HuH-7 (cell line): Measurements from ENCODE around the gene MAEA.

Experiments
- DNase-seq: peaks from one replicate; pipeline ENCODE4 v3.0.0; 2011; ENCODE audit warnings: low spot score

Gene MAEA

DNA sequence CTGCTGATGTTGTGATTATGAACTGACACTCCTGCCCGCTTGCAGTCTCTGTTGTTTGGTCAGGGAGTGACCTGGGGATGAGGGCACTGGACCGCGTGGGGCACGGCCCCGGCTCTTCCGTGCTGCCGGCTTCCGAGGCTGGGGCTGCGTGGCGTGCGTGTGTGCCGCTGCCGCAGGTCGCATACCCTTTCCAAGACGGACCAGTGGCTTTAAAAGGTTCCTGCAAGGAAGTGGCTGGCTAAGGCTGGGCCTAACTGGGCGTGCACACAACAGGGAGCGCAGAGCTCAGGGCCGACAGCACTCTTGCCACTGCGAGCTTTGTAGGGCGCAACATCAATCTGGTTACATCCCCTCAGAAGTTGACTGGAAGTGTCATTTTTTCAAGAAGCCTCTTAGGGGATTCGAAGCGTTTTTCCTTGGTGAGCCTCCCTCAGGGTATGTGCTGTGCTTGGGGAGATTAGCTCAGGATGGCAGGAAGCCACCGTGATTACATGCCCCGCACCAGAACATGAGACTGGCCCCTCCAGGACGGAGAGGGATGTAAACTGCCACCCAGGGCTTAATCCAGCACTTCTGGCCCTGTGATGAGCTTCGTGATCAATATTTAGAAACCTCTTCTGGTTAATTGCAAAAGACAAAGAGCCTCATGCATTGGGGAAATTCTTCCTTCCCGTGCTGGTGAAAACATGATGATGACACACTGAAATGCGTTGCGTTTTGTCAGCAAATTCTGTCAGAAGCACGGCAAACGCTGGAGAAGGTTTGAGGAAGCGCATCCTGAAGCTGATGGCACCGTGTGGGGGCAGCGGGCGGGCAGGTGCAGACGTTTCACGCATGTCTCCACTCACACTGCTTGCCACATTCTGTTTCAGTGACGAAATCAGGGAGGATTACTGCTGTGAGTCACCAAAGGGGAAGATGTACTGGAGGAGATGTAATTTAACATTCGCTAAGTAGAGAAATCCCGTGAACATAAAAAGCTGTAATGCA lies 11.1 kb downstream of the MAEA start:
- DNase-seq, result no peak

DNA sequence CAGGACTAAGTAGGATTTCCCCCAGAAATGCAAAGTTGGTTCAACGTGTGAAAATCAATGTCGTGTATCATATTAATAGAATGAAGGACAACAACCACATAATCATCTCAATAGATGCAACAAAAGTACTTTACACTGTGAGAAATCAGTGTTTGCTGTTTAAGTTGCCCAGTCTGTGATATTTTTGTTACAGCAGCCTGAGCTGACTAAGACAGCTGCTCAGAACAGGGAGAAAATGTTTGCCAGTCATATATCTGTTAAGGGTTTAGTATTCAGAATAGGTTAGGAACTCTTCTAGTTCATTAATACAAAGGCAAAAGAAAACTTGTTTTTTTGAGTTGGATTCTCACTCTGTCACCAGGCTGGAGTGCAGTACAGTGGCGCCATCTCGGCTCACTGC lies 12.5 kb downstream of the MAEA start:
- DNase-seq, result no peak

DNA sequence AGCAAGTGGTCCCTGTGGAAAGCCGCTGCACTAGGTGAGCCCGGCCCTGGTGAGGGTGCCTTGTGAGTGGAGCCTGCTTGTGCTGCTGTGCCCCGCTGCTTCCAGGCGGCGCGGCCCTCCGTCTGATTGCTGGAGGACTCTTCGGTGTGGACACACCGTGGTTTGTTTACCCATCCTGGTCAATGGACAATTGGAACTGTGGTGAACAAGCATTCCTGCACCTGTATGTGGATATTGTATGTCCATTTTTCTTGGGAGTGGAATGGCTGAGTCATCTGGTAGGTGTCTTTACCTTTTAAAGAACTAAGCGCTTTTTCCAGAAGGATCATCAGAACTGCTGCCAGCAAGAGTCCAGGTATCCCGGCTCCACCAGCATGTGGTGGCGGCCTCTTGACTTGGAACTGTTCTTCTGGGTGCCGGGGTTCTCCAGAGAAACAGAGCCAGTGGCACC lies 15.6 kb downstream of the MAEA start:
- no peak for DNase-seq

DNA sequence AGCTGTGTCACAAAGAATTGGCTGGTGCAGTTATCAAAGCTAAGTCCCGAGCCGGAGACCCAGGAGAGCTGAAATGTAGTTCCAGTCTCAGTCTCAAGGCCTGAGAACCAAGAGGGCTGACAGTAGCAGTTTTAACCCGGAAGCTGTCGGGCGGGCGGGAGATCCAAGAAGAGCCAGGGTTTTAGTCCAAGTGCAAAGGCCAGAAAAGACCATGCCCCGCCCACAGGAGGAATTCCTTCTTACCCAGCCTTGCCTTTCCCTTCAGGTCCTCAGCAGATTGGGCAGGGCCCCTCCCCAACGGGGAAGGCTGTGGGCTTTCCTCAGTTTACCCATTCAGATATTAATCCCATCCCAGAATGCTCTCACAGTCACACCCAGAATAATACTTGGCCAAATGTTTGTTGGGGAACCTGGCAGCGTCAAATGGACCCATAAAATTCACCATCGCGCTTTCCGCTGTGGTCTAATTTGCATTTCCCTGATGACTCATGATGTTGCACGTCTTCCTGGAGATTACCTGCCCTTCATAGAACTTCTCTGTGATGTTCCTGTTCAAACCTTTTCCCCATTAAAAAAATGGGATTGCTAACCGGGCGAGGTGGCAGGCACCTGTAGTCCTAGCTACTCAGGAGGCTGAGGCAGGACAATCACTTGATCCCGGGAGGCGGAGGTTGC lies 16.2 kb downstream of the MAEA start:
- DNase-seq, result no peak

DNA sequence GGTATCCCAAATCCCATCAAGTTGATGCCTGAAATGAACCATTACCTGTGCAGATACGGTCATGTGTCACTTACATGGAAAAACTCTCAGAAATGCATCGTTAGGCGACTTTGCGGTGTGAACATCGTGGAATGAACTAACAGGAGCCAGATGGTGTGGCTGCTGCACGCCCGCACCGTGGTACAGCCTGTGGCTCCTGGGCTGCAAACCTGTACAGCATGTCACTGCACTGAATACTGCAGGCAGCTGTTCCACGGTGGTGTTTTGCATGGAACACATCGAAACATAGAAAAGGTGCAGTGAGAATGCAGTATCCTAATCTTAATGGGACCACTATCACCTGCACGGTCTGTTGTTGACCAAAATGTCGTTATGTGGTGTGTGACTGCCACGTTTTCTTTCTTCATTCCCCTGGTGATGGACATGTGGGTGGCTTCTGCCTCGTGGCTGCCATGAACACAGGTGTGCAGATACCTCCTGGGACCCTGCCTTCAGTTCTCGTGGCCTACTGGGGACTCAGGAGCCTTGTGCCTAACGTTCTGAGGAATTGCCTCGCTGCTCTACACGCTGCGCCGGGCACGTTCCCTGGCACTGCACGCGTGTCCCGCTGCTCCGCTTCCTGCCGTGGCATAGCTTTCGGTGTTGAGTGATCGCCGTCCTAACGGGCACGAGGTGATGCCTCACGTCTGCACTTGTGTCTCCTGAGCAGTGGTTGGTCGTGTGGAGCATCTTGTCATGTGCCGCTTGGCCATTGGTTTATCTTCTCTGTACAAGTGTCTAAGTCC lies 18.5 kb downstream of the MAEA start:
- no peak for DNase-seq

DNA sequence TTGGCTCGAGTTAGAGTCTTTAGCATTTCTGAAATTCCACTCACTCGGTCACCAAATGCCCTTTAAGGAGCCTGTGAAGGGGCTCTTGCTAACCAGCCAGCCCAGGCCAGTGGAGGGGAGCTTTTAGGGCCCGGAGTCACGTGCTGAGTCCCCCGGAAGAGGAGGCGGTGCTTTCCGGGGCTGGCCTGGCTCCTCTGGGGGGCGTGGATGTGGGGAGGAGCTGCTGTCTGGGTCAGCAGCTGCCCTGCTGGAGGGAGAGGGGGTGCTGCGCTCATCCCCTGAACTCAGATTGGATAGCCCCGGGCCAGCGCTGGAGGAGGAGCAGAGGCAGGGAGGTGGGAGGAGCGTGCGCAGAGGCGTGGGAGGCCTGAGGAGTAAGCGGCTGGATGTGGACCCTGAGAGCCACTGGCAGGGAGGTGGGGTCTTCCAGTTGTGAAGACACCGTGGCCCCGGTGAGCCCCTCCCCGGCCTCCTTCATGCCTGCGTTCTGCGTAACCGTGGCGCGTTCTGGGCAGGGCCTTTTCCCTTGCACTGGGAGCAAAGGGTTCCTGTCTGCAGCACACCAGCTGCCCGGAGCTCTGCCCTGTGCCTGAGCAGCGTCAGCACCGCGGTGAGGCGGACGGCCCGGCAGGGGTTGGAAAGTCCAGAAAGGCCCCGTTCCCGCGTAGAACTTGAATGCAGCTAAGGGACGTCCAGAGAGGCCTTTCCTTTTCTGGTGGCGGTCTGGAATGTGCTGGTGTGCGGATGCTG lies 19.7 kb downstream of the MAEA start:
- DNase-seq, result no peak

DNA sequence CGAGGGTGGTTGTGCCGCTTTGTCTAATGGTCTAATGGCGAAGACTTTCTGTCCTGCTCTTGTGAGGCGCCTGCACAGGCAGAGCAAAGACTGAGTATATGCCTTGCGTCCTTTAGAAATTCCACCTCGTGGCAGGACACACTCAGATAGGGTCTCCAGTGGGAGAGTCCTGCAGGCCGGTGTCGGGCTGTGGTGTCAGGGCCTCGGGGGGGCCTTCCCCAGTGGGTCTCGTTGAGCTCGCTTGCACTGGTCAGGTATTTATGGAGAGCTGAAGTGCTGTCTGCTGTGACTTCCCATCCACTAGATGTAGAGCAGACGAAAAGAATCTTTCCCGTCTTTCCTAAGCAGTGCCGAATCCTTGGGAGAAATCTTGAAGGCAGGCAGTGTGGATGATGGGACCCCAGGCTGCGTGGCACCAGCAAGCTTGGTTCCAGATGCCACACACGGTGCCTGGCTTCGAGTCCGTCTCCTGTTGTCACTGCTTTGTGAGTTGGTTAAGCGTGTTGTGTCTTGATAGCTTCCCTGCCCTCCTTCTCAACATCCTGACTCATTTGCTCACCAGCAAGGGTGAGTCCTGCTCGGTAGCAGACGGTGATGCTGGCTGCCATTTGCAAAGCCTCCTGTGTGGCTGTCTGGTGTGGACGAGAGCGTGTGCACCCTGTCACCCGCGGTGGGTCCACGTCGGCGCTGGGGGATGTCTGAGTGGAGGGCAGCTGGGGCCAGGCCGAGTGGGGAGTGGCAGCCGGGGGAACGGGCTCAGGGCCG lies 20.5 kb downstream of the MAEA start:
- DNase-seq, result no peak

DNA sequence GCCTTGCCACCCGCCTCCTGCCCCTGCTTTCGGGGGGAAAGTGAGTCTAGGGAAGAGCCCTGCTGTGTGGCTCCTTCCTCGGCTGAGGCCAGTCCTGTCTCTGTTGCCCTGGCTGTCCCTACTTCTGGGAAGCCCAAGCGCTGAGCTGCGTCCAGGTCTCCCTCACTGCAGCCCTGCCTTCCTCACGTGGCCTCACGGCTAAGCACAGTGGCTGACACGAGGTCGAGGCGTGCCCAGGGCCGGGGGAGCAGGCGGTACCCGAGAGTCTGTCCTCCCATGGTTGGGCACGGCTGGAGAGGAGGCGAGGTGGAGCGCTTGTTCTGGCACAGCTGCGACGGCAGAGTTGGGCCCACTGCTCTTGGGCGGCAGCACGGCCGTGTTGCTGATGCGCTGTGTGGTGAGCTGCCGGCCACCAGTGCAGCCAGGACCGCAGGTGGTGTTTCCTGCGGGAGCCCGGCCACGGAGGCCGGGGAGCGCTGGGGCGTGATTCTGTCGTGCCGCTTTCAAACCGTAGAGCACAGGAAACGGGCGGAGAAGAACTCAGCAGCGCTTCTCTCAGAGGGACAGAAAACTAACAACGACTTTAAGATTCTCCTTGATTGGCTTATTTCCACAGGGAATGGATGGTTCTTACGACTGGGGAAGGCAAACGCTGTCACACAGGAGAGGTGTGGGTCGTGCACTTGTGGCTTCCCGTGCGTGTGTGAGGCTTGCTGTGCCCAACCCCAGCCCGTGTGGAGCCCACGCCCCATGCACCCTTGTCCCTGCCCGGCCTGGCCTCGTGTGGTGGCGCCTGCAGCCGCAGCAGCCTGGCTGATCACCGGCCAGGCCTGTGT lies 21.3 kb downstream of the MAEA start:
- DNase-seq, result no peak

DNA sequence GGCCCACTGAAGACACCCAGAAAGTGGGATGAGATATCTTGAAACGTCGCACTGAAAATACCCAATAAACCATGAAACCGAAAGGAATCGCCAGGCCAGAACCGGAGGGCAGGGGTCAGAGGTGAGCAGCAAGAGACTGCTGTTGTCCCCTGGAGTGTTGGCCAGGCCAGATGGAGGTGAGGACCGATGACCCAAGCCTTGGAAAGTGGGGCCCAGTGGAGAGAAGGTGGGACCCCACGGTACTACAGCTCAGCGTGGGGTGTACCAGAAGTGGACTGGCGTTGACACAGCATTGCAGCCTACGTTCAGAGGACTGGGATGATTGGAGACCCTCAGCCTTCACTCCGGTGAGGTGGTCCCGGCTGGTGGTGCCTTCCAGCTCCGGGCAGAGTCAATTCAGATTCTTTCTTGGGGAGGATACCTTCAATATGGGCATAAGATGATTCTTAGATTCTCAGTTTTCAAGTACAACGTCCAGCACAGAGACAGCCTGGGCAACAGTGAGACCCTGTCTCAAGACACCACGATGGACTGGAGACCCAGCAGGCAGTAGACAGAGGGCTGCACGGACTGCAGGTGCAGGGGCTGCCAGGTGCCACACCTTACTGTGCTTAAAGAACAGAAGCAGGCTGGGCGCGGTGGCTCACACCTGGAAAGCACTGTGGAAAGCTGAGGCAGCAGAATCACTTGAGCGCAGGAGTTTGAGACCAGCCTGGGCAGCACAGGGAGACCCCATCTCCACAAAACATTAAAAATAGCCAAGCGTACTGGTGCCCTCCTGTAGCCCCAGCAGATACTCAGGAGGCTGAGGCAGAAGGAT lies 23.3 kb downstream of the MAEA start:
- no peak for DNase-seq

DNA sequence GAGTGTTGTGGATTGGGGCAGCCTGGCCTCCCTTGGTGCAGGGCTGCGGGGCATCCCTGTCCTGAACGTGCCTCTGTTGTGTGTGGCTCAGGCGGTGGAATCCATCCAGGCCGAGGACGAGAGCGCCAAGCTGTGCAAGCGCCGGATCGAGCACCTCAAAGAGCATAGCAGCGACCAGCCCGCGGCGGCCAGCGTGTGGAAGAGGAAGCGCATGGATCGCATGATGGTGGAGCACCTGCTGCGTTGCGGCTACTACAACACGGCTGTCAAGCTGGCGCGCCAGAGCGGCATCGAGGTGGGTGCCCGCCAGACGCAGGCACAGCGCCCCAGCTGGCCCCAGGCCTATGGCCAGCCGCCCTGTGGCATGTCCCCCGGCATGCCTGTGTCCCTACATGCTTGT lies 25.6 kb downstream of the MAEA start:
- no peak for DNase-seq

DNA sequence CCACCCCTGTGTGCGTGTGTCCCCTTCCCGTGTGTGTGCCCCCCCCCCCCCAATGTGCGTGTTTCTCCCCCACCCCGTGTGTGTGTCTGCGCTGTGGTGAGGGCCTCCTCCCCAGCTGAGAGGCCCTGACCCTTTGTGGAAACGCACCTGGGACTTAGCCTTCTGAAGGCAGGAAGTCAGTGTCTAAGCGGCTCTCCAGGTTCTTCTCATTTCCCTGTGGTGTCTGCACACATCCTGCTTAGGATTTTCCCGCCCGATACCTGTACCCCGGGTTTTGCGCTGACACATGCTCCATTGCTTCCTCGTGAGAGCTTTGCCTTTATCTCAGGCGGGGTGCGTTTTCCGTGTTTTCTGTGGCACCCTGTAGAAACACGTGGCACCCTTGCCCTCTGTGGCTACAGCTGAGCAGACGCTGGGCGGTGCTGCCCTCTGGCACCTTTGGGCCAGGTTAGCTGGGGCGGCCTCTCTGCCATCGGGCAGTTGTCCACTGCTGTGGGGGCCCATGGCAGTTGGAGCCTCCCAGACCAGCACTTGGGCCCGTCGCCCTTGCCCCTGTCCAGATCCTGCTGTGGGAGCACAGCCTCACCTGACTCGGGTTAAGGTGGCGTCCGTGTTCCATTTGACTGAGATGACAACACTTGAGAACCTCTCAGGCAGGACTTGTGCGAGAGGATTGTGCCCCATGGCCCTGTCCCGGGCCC lies 26.3 kb downstream of the MAEA start:
- no peak for DNase-seq

DNA sequence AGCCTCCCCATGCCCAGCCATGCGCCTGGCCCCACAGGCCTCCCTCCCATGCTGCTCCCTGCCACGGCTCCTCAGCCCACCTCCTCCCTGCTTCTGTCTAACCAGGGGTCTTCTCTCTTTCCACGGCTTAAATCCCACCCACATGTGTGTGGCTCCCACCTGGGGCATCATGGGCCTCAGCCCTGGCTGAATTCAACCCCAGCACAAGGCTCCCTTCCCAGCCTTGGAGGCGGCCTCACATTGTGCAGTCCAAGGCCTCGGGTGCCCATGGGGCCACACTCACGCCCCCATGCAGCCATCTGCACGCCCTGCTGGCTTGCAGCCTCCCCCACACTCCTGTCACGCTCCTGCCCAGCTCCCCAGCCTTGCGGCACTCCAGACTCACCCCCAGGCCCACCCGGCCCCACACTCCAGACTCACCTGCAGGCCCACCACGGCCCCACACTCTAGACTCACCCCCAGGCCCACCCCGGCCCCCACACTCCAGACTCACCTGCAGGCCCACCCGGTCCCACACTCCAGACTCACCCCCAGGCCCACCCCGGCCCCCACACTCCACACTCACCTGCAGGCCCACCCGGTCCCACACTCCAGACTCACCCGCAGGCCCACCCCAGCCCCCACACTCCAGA lies 27.0 kb downstream of the MAEA start:
- DNase-seq, result no peak

DNA sequence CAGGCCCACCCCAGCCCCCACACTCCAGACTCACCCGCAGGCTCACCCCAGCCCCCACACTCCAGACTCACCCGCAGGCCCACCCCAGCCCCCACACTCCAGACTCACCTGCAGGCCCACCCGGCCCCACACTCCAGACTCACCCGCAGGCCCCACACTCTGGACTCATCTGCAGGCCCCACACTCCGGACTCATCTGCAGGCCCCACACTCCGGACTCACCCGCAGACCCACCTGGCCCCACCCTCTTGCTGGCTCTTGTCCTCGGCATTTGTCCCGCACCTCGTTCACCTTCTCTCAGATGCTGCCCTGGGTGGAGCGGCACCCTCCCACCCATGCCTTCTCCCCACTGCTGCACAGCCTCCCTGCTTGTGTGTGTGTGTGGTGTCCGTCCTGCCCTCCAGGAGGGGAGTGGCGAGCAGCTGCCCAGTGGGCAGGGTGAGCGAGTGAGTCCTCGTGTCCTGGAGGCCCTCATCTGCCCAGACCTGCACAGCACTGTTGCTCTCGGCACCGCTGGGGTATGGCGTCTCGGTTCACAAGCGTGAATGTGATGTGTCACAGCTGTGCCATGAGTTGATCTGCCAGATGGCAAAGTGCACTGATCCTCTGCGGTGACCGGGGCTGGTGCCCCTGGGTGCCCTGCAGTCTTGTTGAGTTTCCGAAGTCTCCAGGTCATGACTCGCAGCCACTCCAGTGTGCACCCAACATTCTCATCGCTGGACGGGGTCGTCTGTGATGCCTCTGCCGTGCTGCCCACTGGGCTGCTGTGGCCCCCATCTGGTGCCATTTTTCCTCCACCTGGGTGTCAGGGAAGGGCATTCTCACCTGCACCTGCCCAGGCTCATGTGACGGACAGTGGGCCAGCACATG lies 27.7 kb downstream of the MAEA start:
- no peak for DNase-seq

DNA sequence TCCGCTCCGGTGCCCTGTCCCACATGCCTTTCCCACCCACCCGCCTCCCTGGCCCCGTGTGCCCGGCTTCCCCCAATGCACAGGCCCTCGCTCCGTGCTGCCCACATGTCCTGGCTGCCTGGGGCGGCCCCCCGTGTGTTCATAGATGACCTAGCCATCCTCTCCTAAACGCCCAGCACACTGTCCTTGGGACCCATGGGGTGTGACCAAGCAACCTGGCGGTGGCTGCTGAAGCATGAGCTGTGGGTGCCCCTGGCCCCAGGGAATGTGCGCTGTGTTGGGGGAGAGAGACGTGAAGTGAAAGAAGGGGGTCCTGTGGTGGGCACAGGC lies 28.3 kb downstream of the MAEA start:
- DNase-seq, result no peak

DNA sequence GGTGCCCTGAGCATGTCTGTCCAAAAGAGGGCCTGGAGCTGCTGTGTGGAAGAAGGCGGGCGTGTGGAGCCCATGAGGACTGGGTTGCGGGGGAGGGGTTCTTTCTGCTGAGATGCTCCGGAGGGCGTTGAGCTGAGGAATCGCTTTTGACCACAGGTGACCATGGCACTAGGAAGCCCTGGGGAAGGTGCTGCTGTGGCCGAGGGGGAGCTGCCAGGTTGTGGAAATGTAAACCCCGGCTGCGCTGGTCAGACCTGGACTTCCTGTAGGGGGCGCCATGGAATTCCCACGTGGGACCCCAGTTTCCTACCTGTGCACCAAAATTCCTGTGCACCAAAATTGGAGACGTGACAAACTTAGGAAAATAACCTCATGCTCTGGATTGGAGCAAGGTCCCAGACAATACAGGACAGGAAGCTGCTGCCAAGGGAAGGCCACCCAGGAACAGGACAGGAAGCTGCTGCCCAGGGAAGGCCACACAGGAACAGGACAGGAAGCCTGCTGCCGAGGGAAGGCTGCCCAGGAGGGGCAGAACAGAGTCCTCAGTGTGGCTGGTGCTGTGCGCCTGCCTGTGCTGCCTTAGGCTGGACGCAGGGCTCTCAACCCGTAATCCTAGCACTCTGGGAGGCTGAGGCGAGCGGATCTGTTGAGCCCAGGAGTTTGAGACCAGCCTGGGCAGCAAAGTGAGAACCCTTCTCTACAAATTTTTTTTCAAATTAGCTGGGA lies 29.0 kb downstream of the MAEA start:
- peak; percentile 48 for DNase-seq

DNA sequence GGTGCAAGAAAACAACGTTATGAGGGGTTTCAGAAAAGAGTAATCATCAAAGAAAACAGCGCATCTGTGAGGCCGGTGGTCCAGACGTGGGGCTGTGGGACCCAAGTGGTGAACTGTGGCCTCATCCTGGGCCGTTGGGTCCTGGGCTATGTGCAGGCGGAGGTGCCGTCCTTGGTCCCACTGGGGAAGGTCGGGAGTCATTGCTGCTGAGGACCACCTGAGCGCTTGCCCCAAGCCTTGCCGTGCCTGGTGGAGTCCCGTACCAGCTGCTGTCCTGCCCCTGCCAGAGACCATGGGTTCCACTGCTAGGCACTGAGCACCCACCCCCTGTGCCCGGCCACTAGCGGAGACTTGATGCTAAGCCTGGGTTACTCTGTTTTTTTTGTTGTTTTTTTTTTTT lies 31.8 kb downstream of the MAEA start:
- no peak for DNase-seq
